K562 treated with DMSO at 1 percent for 4 hours (cell line): ENCODE data around the gene C1orf35. TPM values are rescaled to one million over a fixed set of nuclear protein-coding genes. Genes with fewer than 3 reads are reported as not detected.

Experiments used
- total RNA-seq: library from RNA; unstranded; fragments of 300-600 nt; gene quantifications from 2 replicates; pipeline ENCODE4 v1.2.3, GENCODE V29; 2022; ENCODE audit not compliant: insufficient read depth

The C1orf35 gene
- 27.0 and 31.6 TPM in 2 replicates for total RNA-seq

DNA sequence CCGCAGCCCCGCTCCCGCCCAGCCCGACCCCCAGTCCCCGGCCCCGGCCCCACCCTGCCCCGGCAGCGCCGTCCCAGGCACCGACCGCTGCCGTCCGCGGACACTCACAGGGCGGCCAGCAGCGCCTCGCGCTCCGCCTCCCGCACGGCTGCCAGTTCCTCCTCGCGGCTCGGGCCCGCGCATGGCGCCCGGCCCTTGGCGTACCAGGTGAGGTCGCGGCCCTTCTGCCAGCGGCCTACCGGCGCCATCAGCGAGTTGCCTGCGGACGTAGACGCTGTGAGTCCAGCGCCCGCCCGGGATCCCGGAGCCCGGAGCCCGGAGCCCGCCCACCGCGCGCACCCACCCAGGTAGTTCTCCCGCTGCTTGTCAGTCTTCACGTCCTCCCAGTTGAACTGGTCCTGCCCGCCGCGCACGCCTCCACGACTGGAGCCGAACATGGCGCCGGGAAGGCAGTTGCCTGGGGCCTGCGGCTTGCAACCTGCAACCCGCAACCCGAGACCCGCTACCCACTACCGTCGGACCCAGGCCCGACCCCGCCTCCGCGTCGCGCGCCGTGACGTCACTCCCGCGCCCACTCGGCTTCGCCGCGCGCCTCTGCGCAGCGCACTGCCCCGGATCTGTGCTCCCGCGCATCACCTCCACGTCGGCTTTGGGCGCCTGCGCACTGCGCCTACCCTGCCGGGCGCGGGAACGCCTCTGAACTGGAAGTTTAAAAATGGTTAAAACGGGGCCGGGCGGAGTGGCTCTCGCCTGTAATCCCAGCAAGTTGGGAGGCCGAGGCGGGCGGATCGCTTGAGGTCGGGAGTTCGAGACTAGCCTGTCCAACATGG is at the start of gene C1orf35:
Gene C1orf35, minus strand, starts transcription at position 535 of the 830 bp plus-strand sequence. Its CDS starts 98 bp downstream, at position 437.

DNA sequence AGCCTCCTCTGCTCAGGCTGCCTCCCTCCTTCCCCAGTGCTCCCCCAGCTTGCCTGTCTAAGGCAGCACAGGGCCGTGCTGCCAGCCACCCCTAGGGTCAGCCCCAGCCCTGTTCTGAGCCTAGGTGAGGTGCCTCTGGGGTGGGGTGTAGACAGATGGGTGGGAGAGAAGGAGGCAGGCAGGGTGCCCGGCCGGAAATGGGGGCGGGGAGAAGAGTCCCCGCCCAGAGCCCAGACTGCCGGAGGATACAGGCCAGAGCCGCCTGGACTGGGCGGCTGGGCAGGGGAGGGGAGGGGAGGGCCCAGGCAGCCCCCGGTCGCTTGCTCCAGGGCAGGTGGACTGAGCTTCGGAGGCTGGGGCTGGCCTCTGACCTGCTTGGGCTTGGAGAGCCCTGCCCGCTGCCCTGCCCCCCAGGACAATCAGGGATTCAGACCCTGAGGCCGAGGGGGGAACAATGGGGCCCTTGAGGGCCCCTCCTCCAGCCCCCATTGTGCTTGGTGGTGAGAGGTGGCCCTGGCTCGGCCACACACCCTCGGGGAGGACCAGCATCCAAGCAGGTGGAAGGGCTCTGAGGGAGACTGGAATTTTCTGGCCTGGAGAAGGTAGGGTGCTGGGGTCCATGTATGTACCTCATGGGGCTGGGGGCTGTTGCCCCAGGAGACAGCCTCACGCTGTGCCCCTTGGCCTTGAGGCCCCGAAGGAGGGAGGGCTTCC is 46.4 kb upstream of the C1orf35 start, which contains the start of gene GJC2:
Gene GJC2, plus strand, starts transcription at position 525 of the 714 bp plus-strand sequence. CDS start 7,829 bp downstream, outside the sequence.

GRCh38 chr1:228139931-228140723 is 37.0 kb upstream of the C1orf35 start, which contains the start of gene GUK1:
Gene GUK1 (plus strand): TSS chr1:228140279. CDS start chr1:228140303, 24 bp downstream.

DNA sequence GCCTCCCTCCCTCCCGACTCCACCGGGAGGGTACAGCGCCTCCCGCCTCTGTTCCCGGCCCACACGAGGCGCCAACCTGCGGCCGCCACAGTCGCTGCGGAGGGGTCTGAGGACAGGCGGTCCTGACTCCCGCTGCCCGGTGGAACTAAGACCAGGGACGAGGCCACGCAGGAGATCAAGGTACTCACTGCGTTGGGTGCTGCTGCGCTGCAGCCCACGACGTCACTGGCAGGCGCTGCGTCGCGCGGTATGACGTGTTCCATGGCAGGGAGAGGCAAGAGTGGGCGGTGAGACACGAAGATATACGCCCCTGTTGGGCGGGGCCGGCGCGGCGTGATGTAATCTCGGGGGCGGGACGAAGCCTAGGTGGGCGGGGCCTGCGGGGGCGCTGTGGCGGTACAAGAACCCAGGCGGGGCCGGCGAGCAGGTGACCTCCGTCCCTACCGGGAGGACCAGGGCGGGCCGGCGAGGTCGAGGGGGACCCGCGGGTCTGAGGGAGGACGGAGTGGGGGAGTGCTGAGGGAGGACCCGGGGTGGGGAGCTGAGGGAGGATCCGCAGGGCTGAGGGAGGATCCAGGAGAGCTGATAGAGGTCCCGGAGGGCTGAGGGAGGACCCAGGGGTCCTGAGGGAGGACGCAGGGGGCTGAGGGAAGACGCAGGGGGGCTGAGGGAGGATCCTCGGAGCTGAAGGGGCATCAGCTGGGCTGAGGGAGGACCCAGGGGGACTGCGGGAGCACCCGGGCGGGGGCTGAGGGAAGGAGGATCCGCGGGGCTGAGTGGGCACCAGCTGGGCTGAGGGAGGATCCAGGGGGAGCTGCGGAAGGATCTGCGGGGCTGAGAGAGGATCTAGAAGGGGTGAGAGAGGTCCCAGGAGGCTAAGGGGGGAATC is 6.2 kb upstream of the C1orf35 start, which contains the start of gene MRPL55:
Gene MRPL55, minus strand, starts transcription at position 227 of the 889 bp plus-strand sequence. CDS start 1,039 bp downstream, outside the sequence.

GRCh38 chr1:228082214-228082917 is 20.8 kb downstream of the C1orf35 start, which contains the start of gene ARF1:
Gene ARF1 (plus strand): TSS chr1:228082708. CDS start chr1:228097115, 14,407 bp downstream.

Other genes with a start within 250 kb of the C1orf35 start
- 0.39 and 0.47 TPM in 2 replicates for gene WNT9A, start 155.4 kb downstream of the C1orf35 start, total RNA-seq
- not detected in 2 replicates for gene WNT3A, start 96.3 kb downstream of the C1orf35 start, total RNA-seq
- 575 and 588 TPM in 2 replicates for gene ARF1, start 20.6 kb downstream of the C1orf35 start, total RNA-seq
- gene MRPL55, start 6.0 kb upstream of the C1orf35 start, total RNA-seq: 90.1 and 126 TPM in 2 replicates
- 341 and 371 TPM in 2 replicates for gene GUK1, start 37.0 kb upstream of the C1orf35 start, total RNA-seq
- 0.99 and 1.5 TPM in 2 replicates for gene GJC2, start 46.6 kb upstream of the C1orf35 start, total RNA-seq
- gene IBA57, start 62.5 kb upstream of the C1orf35 start, total RNA-seq: 4.9 and 5.7 TPM in 2 replicates
- 10.4 and 17.4 TPM in 2 replicates for gene OBSCN, start 104.7 kb upstream of the C1orf35 start, total RNA-seq